NCI-H2029 (cell line): Measurements from ENCODE around the gene LYPD1.
"Not testable (repeated sequence)": the region's sequence is repeated elsewhere in the genome, so short reads cannot be mapped to it uniquely, and the experiment has no call there.

Source experiments
- DNase-seq: peaks from one replicate; lab custom pipeline; 2025; lab: John Stamatoyannopoulos, UW

LYPD1 gene, protein sequence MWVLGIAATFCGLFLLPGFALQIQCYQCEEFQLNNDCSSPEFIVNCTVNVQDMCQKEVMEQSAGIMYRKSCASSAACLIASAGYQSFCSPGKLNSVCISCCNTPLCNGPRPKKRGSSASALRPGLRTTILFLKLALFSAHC

GRCh38 chr2:132669908-132670495 lies at the start of gene LYPD1:
TSS of gene LYPD1 (minus strand) at chr2:132670205. CDS start at chr2:132669932, 273 bp downstream.
- DNase-seq, result no peak

DNA sequence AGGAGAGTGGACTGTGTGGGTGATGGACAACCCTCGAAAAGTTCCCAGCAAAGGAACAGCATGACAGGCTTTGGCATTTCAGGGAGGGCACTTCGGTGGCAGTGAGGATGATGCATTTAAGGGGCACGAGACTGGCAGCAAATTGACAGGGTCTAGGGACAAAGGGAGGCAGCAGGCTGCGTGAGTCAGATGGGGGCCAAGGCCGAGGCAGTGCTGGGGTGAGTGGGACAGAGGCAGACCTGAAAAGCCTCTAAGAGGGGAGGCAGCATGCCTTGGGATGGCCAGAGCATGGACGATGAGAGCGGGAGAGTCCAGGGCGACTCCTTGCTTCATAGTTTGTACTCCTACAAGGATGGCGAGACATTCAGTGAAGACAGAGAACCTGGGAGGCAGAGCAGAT lies 49.5 kb upstream of the LYPD1 start:
- no peak for DNase-seq

GRCh38 chr2:132716954-132717353 lies 46.9 kb upstream of the LYPD1 start:
- DNase-seq, result no peak

GRCh38 chr2:132715386-132716351 lies 45.7 kb upstream of the LYPD1 start:
- DNase-seq, result no peak

GRCh38 chr2:132703396-132703795 lies 33.4 kb upstream of the LYPD1 start:
- no peak for DNase-seq

- no peak for DNase-seq
Measured at GRCh38 chr2:132701810-132702209, 31.8 kb upstream of the LYPD1 start.

DNA sequence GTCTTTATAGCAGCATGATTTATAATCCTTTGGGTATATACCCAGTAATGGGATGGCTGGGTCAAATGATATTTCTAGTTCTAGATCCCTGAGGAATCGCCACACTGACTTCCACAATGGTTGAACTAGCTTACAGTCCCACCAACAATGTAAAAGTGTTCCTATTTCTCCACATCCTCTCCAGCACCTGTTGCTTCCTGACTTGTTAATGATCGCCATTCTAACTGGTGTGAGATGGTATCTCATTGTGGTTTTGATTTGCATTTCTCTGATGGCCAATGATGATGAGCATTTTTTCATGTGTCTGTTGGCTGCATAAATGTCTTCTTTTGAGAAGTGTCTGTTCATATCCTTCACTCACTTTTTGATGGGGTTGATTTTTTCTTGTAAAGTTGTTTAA lies 29.8 kb upstream of the LYPD1 start:
- DNase-seq, result not testable (repeated sequence)

GRCh38 chr2:132698347-132698746 lies 28.3 kb upstream of the LYPD1 start:
- DNase-seq, result not testable (repeated sequence)

- DNase-seq, result no peak
Measured at GRCh38 chr2:132697556-132698205, 27.7 kb upstream of the LYPD1 start.

GRCh38 chr2:132692816-132693215 lies 22.8 kb upstream of the LYPD1 start:
- DNase-seq, result no peak

DNA sequence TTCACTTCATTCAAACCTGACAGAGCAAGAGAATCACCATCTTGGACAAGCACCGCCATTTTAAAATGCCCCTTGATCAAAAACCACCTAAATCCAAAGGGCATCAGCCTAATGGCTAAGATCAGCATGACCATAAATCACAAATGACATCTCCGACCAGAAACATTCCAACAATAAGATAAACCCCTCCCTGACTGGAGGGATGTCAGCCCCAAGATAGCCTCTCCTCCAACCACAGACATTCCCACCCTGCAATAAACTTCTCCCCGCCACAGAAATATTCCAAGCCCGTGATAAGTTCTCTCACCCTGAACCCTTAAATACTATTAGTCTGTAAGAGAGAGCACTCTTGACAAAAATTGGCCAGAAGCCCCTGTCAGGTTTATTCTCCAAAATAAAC lies 21.6 kb upstream of the LYPD1 start:
- DNase-seq, result no peak

- no peak for DNase-seq
Measured at GRCh38 chr2:132690664-132691303, 20.8 kb upstream of the LYPD1 start.

DNA sequence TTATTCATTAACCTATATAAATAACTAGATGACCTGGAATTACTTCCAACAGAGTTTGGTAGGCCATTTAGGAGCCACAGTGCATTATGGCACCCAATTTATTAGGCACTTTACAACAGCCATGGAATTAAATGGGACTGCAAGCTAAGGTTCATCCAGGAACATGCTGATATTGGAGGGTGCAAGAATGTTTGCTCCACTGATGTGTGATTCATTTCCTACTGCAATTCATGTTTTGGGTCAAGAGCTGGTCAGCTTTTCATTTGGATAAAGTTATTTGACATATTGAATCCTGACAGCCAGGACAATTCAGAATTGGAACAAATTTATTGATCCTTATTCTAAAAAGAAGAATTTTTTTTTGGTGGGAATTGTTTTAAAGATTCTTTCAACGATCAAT lies 11.8 kb upstream of the LYPD1 start:
- DNase-seq, result no peak

DNA sequence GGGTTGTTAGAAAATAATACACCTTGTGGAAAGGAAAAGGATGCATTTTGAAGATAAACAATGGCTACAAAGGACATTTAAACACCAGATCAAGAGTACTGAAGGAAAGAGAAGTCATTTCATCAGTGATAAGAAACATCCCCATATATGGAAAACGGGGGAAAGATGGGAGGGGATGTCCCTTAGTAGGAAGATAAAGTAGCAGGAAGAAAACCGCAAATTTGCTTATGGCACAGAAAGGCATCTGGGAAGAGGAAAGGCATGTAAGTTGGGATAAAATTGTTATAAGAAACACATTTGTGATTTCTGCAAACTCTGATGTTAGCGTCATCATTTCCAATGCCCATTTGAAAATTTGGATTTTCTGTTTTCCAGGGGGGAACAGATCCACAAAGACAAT lies 10.5 kb upstream of the LYPD1 start:
- DNase-seq, result no peak

GRCh38 chr2:132678483-132678882 lies 8.5 kb upstream of the LYPD1 start:
- DNase-seq, result no peak

- no peak for DNase-seq
Measured at GRCh38 chr2:132677661-132678060, 7.7 kb upstream of the LYPD1 start.

DNA sequence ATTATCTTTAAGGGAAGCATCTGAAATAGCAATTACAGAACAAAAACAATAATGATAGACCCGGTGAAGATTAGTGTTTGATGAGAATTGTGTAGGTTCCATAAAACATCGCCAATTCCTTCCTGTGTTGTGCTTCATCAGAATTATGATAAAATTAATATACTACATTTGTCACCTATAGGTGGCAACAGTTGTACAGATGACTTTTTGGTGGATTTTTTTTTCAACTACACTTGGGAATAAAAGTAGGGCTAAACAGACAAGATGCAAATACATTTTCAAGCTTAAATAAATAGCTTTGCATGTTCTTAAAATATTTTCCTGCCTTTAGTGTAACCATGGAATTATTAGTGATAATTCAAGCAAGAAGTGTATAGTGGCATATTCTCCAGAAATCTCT lies 7.0 kb upstream of the LYPD1 start:
- DNase-seq, result no peak

- DNase-seq, result no peak
Measured at GRCh38 chr2:132671151-132671835, 1.3 kb upstream of the LYPD1 start.

GRCh38 chr2:132670496-132671150 lies 618 bp upstream of the LYPD1 start:
- DNase-seq, result peak; percentile 29

DNA sequence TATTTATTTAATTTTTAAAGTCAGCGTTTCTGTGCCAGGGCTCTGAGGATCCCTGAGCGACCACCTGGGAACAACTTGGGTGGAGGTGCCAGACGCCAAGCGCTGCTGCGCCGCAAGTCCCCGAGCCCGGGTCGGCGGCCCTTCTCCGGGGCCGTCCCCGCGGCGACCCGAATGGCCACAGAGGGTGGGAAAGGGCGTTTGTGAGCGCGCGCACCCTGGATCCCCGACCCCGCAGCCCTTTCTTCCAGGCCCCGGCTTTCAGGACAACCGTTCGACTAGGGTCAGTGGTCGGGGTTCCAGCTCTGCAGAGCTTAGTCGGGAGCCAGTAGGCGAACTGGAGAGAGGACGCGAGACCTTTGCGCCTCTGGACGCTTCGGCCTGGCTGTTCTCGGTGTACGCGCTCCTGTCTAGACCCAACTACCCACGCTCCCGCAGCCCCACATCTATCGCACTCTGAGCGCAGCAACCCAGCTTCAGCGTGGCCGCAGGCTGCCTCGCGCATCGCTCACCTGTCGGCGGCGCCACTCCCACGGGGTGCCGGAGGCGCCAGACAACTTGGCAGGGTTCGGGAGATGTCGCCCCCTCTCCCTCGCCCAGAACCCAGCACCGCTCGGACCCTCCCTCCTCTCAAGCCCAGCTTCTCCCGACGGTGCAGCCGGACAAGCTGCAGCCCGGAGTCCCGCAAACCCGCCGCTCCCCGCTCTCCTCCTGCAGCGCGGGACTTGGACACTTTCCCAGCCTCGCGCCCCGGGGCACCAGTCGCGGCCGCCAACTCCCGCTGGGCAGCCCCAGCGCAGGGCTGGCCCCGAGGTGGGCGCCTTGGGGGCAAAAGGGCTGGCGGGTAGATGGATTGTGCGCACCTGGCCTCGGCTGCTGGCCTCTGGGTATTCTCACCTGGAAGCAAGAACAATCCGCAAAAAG lies 758 bp downstream of the LYPD1 start:
- peak; percentile 41 for DNase-seq
